ENCODE data around the gene LCN1.
"Not testable (repeated sequence)": the region's sequence is repeated elsewhere in the genome, so short reads cannot be mapped to it uniquely, and the experiment has no call there.

The LCN1 gene

GRCh38 chr9:135522137-135522877 lies 1.1 kb downstream of the LCN1 start:
- no peak for DNase-seq (ENCODE audit: low spot score)

GRCh38 chr9:135522931-135523330 lies 1.7 kb downstream of the LCN1 start:
- DNase-seq (ENCODE audit: low spot score), result no peak

GRCh38 chr9:135523521-135524129 lies 2.4 kb downstream of the LCN1 start:
- DNase-seq (ENCODE audit: low spot score), result no peak

GRCh38 chr9:135524130-135524861 lies 3.1 kb downstream of the LCN1 start:
- peak; percentile 55 for DNase-seq (ENCODE audit: low spot score)

GRCh38 chr9:135525241-135526088 lies 4.2 kb downstream of the LCN1 start:
- DNase-seq (ENCODE audit: low spot score), result no peak

GRCh38 chr9:135526089-135526729 lies 5.0 kb downstream of the LCN1 start:
- no peak for DNase-seq (ENCODE audit: low spot score)

GRCh38 chr9:135526730-135527571 lies 5.7 kb downstream of the LCN1 start:
- DNase-seq (ENCODE audit: low spot score), result no peak

GRCh38 chr9:135528842-135529435 lies 7.7 kb downstream of the LCN1 start:
- not testable (repeated sequence) for DNase-seq (ENCODE audit: low spot score)

- no peak for DNase-seq (ENCODE audit: low spot score)
Measured at GRCh38 chr9:135530146-135530545, 8.9 kb downstream of the LCN1 start.

GRCh38 chr9:135531096-135531495 lies 9.9 kb downstream of the LCN1 start:
- no peak for DNase-seq (ENCODE audit: low spot score)

GRCh38 chr9:135533113-135533512 lies 11.9 kb downstream of the LCN1 start:
- DNase-seq (ENCODE audit: low spot score), result peak; percentile 5

GRCh38 chr9:135533674-135534073 lies 12.4 kb downstream of the LCN1 start:
- no peak for DNase-seq (ENCODE audit: low spot score)

GRCh38 chr9:135534192-135534711 lies 13.0 kb downstream of the LCN1 start:
- DNase-seq (ENCODE audit: low spot score), result not testable (repeated sequence)

GRCh38 chr9:135534826-135535225 lies 13.6 kb downstream of the LCN1 start:
- not testable (repeated sequence) for DNase-seq (ENCODE audit: low spot score)

GRCh38 chr9:135535631-135536030 lies 14.4 kb downstream of the LCN1 start:
- not testable (repeated sequence) for DNase-seq (ENCODE audit: low spot score)

- peak; percentile 58 for DNase-seq (ENCODE audit: low spot score)
Measured at GRCh38 chr9:135536216-135536615, 15.0 kb downstream of the LCN1 start.

GRCh38 chr9:135543262-135543894 lies 22.1 kb downstream of the LCN1 start:
- DNase-seq (ENCODE audit: low spot score), result not testable (repeated sequence)

- DNase-seq (ENCODE audit: low spot score), result no peak
Measured at GRCh38 chr9:135544981-135545635, 23.9 kb downstream of the LCN1 start.

GRCh38 chr9:135545646-135546176 lies 24.5 kb downstream of the LCN1 start, which contains the start of gene OBP2A:
Gene OBP2A (plus strand): TSS chr9:135546126. CDS start chr9:135546181, 55 bp downstream.
- DNase-seq (ENCODE audit: low spot score), result not testable (repeated sequence)

Measured in AG20443 (cell line).